Kidney (tissue), 14 donors: Measurements from ENCODE around the gene TMEM121. TPM values are rescaled to one million over a fixed set of nuclear protein-coding genes. Genes with fewer than 3 reads are reported as not detected.

ENCODE experiments used
- DNase-seq, 5 donors: peaks; one replicate each; pipeline ENCODE4 v3.0.0-alpha.2; 2013 to 2020
- FAIRE-seq: peaks from 2 replicates; lab custom pipeline; 2012; peaks lifted over from hg19 to GRCh38; lab: Jason Lieb, UNC
- H3K27ac ChIP-seq, 2 donors: one replicate each; pipeline ENCODE4 v1.7.0; 2013; ENCODE audit warnings: low read depth in 2 of 2, low read length in 2 of 2, inconsistent platforms in 1 of 2
- H3K27me3 ChIP-seq: one replicate; pipeline ENCODE4 v1.7.1; 2013; ENCODE audit warnings: low read length, inconsistent platforms; ENCODE audit not compliant: control insufficient read depth, insufficient read depth
- H3K36me3 ChIP-seq, 3 donors: one replicate each; pipeline versions ENCODE4 v1.7.0 to v1.7.1; 2013; ENCODE audit warnings: low read length in 3 of 3, control low read depth in 1 of 3, inconsistent platforms in 1 of 3; ENCODE audit not compliant: insufficient read depth in 3 of 3, control insufficient read depth in 2 of 3
- H3K4me1 ChIP-seq, 3 donors: one replicate each; pipeline versions ENCODE4 v1.7.0 to v1.7.1; 2013; ENCODE audit warnings: low read length in 3 of 3, inconsistent platforms in 1 of 3, low read depth in 1 of 3; ENCODE audit not compliant: control insufficient read depth in 2 of 3, insufficient read depth in 2 of 3
- H3K4me3 ChIP-seq, 3 donors: one replicate each; pipeline versions ENCODE4 v1.7.0 to v1.8.1; 2013; ENCODE audit warnings: low read length in 3 of 3, control low read depth in 1 of 3, inconsistent platforms in 1 of 3
- H3K9ac ChIP-seq, 3 donors: one replicate each; pipeline versions ENCODE4 v1.7.0 to v1.7.1; 2013; ENCODE audit warnings: low read length in 3 of 3, control low read depth in 1 of 3, inconsistent platforms in 1 of 3
- H3K9me3 ChIP-seq, 3 donors: one replicate each; pipeline versions ENCODE4 v1.7.0 to v1.7.1; 2013; ENCODE audit warnings: low read length in 3 of 3, control low read depth in 1 of 3, inconsistent platforms in 1 of 3; ENCODE audit not compliant: control insufficient read depth in 2 of 3, insufficient read depth in 1 of 3
- intact Hi-C: fragments of 100-400 bp; cut with DNase I; formaldehyde crosslinking; loops from one replicate; pipeline ENCODE4 v1.11.1; 2022
- polyA plus RNA-seq: library from polyadenylated mRNA; stranded (reverse); fragments of 350-450 nt; fragmentation: Illumina TruSeq; extraction: RNeasy Lipid Tissue Mini Kit (QIAGEN cat#74804); gene quantifications from one replicate; pipeline ENCODE4 v1.2.3, GENCODE V29; 2014; ENCODE audit warnings: low read depth, low replicate concordance; ENCODE audit not compliant: insufficient read depth
- total RNA-seq: library from RNA; stranded (reverse); fragmentation: NEBNext Ultra II Directional; extraction: Animal tissue kit (Norgen Biotek cat#: 25700); gene quantifications from one replicate; pipeline ENCODE4 v1.2.1, GENCODE V29; 2021
- TF ChIP-seq, protein P1 (sequence below): IDR thresholded peaks from 3 replicates; pipeline ENCODE4 v1.5.1; 2012; ENCODE audit warnings: mild to moderate bottlenecking, moderate library complexity, borderline replicate concordance; ENCODE audit not compliant: insufficient read depth; ENCODE audit errors: extremely low read depth
- donor health status: control.
- donor health status: control.
- donor health status: control.
- donor health status: control.
- donor health status: control.
- donor health status: DM: yes; HTN: yes; CAD: no.
- donor health status: Normal renal cell carcinoma (clear cell type).

The TMEM121 gene
- total and polyA plus RNA-seq, 2 donors from 2014 or later = 3.1 to 4.1 TPM

DNA sequence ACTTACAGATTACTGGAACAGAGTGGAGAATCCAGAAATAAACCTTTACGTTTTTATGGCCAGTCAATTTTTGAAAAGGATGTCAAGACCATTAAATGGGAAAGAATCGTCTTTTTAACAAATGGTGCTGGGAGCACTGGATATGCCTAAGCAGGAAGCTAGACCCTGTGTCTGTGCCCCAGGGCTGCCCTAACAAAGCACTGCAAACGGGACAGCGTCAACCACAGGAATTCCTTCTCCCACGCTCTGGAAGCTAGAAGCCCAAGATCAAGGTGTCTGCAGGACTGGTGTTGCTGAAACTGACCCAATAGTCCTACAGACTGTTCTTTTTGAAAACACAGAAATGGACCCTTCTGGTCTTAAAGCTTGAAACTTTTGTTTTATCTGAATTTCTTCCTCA lies 9.3 kb upstream of the TMEM121 start:
- TF ChIP-seq, protein P1, sequence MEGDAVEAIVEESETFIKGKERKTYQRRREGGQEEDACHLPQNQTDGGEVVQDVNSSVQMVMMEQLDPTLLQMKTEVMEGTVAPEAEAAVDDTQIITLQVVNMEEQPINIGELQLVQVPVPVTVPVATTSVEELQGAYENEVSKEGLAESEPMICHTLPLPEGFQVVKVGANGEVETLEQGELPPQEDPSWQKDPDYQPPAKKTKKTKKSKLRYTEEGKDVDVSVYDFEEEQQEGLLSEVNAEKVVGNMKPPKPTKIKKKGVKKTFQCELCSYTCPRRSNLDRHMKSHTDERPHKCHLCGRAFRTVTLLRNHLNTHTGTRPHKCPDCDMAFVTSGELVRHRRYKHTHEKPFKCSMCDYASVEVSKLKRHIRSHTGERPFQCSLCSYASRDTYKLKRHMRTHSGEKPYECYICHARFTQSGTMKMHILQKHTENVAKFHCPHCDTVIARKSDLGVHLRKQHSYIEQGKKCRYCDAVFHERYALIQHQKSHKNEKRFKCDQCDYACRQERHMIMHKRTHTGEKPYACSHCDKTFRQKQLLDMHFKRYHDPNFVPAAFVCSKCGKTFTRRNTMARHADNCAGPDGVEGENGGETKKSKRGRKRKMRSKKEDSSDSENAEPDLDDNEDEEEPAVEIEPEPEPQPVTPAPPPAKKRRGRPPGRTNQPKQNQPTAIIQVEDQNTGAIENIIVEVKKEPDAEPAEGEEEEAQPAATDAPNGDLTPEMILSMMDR = no peak
- DNase-seq (peak in 1 of 5 donors; percentile 24), FAIRE-seq (no peak)
- no peak overlapping the region for H3K27ac ChIP-seq
- H3K9me3 ChIP-seq = no peaks in the 10 kb centered on the region
- H3K27me3 ChIP-seq = no peaks in the 10 kb centered on the region
- H3K9ac ChIP-seq = no peak overlapping the region
- no peaks in the 10 kb centered on the region for H3K36me3 ChIP-seq
- no peaks in the 10 kb centered on the region for H3K4me1 ChIP-seq
- intact Hi-C loops = no loop called here
- H3K4me3 ChIP-seq = no peak overlapping the region

DNA sequence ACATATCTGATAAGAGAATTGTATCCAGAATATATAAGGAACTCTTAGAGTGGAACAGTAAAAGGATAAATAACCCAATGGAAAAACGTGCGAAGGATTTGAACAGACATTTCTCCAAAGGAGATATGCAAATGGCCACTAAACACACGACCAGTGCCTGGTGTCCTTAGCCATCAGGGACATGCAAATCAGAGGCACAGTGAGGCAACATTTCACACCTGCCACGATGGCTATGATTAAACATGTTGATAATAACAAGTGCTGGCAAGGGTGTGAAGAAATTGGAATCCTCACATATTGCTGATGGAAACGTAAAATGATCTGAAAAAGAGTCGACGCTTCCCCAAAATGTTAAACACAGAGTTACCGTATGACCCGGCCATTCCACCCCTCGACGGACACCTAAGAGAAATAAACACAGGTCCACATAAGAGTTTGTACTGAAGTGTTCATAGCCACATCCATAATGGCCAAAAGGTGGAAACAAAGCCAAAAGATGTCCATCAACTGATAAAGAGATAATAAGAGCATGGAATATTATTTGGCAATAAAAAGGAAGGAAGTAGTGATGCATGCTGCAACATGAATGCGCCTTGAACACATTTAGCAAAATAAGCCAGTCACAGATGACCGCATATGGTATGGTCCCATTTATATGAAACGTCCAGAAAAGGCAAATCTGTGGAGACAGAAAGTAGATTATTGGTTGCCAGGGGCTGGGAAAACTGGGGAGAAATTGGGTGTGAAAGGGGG lies 6.3 kb upstream of the TMEM121 start:
- Histone ChIP-seq H3K36me3 (no peaks in the 10 kb centered on the region), H3K9me3 (no peaks in the 10 kb centered on the region), H3K4me1 (no peaks in the 10 kb centered on the region), H3K27ac (no peak overlapping the region), H3K27me3 (no peaks in the 10 kb centered on the region), H3K9ac (no peak overlapping the region), H3K4me3 (no peak overlapping the region)
- intact Hi-C loops = no loop called here
- DNase-seq = peak in 1 of 5 donors; percentile 9
- no peak for FAIRE-seq
- TF ChIP-seq, protein P1 = no peak

DNA sequence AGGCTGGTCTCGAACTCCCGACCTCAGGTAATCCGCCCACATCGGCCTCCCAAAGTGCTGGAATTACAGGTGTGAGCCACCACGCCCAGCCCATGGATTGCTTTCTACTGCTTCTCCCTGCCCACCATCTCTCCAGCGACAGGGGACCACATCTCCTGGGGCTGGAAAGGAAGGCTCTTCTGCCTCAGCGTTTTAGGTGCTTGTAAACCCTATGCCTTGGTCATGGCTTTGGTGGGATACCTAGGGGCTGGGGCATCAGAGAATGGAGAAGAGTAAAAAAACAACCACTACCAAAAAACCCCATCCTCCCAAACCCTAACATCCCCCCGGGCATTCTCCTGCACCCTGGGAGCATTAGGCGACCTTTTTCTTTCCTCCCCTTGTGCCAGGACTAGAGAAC lies 1.1 kb upstream of the TMEM121 start:
- intact Hi-C loops = no loop called here
- TF ChIP-seq, protein P1 = no peak
- Histone ChIP-seq H3K36me3 (no peaks in the 10 kb centered on the region), H3K4me1 (peaks cover 0 to 15% (median 0%) of the 10 kb centered on the region in 3 donors), H3K27me3 (no peaks in the 10 kb centered on the region), H3K27ac (no peak overlapping the region), H3K9me3 (no peaks in the 10 kb centered on the region), H3K4me3 (no peak overlapping the region), H3K9ac (no peak overlapping the region)
- DNase-seq = peak in 2 of 5 donors; percentile 23 to 35
- FAIRE-seq = no peak
